Measurements from ENCODE around the gene OR4D1.
A peak's percentile ranks its signal among the peaks of the same experiment; 100 is the strongest.

OR4D1 gene

GRCh38 chr17:58153671-58154070, 5.5 kb downstream of the OR4D1 start:
- no peak for DNase-seq (ENCODE audit: low read depth, low spot score)

DNA sequence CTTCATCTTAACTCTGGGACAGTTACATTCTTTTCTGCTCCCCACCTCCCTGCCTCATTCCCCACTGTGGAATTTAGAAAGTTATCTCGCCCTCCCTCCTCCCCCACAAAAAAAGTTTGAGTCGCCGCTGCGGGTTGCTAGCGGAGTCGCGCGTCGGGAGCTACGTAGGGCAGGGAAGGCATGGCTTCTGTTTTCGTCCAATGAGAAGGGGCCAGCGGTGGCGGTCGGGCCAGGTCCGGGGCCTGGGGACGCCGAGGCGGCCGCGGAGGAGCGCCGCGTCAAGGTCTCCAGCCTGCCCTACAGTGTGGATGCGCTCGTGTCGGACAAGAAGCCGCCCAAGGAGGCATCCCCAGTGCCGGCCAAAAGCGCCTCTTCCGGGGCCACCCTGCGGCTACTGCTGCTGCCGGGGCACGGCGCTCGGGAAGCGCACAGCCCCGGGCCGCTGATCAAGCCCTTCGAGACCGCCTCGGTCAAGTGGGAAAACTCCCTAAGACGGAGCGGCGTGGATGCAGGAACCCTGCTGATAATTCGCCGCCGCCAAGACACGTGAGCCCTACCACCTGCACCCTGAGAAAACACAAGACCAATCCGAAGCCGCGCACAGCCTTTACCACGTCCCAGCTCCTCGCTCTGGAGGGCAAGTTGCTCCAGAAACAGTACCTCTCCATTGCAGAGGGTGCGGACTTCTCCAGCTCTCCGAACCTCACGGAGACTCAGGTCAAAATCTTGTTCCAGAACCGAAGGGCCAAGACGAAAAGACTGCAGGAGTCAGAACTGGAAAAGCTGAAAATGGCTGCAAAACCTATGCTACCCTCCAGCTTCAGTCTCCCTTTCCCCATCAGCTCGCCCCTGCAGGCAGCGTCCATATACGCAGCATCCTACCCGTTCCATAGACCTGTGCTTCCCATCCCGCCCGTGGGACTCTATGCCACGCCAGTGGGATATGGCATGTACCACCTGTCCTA, 8.9 kb downstream of the OR4D1 start:
- peak; percentile 18 for DNase-seq (ENCODE audit: low read depth, low spot score)

DNA sequence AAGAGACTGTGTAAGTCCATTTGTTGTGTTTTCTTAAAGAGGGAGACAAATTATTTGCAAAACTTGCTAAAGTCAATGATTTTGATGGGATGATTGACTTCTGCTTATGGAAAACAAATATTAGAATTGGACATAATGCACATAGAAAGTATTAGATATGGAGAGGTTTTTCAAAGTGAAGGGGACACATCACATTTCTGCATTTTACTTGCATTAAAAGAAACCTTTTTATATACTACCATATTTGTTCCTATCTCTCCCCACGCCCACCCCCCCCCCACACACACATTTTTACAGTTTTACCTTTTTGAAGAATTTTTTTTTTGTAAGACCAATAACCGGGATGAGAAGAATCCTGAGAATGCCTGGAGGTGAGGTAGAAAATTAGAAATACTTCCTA, 10.0 kb downstream of the OR4D1 start:
- DNase-seq (ENCODE audit: low read depth, low spot score) = no peak

- no peak for DNase-seq (ENCODE audit: low read depth, low spot score)
Observed at GRCh38 chr17:58161566-58161965, 13.4 kb downstream of the OR4D1 start.

- DNase-seq (ENCODE audit: low read depth, low spot score) = no peak
Observed at GRCh38 chr17:58165981-58166380, 17.8 kb downstream of the OR4D1 start.

- DNase-seq (ENCODE audit: low read depth, low spot score) = no peak
Observed at GRCh38 chr17:58166682-58167081, 18.5 kb downstream of the OR4D1 start, which contains the start of gene OR4D2. TSS of gene OR4D2 (plus strand) at chr17:58166982. CDS start at chr17:58169656, 2,674 bp downstream.

DNA sequence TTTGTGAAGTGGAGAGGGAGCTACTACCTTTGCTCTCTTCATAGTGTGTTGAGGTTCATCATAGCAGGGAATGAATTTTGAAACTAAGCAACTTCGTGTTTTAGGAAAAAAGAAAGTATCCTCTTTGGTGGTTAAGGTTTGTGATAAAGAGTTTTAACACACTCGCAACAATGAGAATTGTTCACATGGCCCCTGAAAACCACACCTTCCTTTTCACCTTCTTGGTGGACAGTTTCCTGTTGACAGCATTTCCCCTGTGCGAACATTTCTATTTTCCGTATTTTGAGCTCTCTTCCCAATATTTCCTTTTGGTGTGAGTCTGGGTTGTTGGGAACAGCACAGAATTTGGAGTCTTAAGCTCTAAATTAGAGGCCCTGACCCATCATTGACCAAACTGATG, 22.4 kb downstream of the OR4D1 start:
- DNase-seq (ENCODE audit: low read depth, low spot score) = no peak

DNA sequence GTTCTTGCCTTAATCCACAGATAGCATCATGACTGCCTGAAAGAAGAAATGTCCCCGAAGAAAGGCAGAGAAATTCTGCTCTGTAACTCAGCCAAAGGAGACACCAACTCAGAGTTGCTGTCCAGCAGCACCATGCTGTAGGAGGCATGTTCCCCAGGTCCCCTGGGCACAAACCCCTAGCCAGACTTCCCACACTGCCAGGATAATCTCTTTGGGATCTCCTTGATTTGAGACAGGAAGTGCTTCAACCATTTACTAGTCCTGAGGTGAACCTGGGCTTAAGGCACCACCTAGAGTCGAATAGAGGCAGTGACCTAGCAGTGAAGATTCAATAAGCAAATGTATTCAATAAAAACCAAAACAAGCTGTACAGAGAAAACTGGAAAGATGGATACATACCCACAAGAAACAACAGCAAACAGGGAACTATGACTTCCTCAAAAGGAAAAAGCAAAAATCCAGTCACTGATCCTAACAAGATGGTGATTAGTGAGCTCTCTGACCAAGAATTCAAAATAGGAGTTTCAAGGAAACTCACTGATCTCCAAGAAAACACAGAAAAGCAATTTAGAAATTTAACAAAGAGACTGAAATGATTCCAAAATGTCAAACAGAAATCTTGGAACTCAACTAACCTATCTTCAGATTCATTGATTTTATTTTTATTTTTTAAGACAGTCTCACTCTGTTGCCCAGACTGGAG, 24.3 kb downstream of the OR4D1 start:
- DNase-seq (ENCODE audit: low read depth, low spot score) = peak; percentile 17

GRCh38 chr17:58174871-58175270, 26.7 kb downstream of the OR4D1 start:
- DNase-seq (ENCODE audit: low read depth, low spot score) = no peak

- DNase-seq (ENCODE audit: low read depth, low spot score) = no peak
Observed at GRCh38 chr17:58176200-58176599, 28.0 kb downstream of the OR4D1 start.

DNA sequence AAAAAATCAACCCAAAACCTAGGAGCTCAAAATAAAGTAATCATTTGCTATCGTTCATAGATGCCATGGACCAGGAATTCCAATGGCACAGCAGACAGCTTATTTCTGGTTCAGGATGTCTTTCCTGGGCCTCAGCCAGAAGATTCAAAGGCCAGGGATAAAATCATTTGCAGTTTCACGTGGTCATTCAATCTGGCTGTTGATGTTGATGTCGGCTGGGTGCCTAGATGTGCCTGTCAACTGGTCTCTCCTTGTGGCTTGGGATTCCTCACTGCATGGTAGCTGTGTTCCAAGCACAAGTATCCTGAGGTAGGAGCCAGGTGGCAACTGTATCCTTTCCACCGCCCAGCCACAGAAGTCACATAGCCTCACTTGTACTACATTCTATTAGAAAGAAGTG, 33.6 kb downstream of the OR4D1 start:
- DNase-seq (ENCODE audit: low read depth, low spot score) = no peak

DNA sequence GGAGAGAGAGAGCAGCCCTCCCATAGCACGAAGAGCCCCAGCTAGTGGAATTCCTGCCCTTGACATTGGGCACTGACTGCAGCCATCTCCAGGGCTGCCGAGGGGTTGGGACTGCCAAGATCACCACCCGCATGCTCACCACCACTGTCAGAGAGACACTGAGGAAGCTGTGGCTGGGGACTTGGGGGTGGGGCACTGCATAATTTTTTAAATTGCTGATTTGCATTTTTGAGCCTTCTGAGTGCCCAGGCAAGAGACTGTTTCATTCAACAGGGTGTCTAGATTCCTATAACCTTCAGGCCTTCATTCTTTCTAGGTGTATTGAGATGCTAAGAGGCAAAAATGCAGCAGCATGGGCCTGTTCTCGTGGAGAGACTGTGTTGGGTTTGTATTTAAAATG, 35.3 kb downstream of the OR4D1 start:
- no peak for DNase-seq (ENCODE audit: low read depth, low spot score)

- no peak for DNase-seq (ENCODE audit: low read depth, low spot score)
Observed at GRCh38 chr17:58184308-58184985, 36.3 kb downstream of the OR4D1 start.

DNA sequence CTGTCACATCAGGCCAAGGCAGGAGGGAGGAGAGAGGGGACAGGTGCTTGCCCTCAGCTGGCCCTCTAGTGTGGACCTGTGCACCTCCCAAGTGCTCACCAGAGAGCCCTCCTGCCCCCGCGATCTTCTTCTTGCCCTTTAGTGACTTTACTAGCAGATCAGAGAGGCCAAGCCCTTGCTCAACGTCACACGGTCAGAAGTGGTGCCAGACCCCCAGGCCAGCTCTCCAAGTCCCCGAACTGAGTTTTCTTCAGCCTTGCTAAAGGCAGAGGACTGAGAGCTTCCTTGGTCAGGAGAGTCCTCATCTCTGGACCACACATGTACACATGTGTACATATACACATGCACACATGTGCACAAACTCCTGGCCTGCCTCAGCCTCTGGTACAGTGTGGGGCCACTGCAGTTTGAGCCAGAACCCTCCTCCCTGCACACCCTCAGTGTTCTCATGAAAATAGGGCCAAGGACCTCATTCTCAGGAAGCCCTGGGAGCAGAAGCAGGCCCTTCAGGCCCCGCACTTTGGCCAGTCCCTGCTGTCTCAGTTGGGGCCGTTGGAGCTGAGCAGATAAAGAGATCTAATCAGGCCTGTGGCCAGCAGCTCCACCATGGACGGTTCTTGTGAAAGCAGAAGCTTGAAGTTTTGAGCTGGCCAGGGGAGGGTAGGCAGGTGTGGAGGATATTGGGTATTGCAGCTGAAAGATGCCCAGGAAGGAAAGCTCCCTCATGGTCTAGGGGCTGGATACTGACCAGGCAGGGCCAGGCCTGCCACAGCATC, 37.0 kb downstream of the OR4D1 start:
- DNase-seq (ENCODE audit: low read depth, low spot score) = no peak

DNA sequence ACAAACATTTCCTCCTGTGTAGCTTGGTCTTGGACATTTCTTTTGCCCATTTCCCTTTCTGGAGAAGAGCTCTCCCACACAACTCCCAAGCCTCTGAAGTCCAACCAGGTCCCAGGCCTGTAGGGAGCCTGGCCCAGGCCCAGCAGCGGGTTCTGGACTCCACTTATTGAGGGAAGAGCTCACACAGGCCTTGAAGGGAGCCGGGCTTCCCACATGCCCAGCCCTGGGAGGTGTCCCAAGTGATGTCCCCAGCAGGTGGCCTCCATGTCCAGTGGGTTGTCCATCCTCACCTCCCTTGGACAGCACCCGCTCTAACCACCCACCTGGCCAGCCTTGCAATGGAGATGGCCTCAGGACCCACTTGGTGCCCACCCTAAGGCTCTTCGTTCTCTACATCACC, 38.4 kb downstream of the OR4D1 start:
- DNase-seq (ENCODE audit: low read depth, low spot score) = no peak

GRCh38 chr17:58187063-58187462, 38.9 kb downstream of the OR4D1 start:
- DNase-seq (ENCODE audit: low read depth, low spot score) = no peak

- DNase-seq (ENCODE audit: low read depth, low spot score) = no peak
Observed at GRCh38 chr17:58187675-58188074, 39.5 kb downstream of the OR4D1 start.

- no peak for DNase-seq (ENCODE audit: low read depth, low spot score)
Observed at GRCh38 chr17:58189436-58190146, 41.4 kb downstream of the OR4D1 start.

DNA sequence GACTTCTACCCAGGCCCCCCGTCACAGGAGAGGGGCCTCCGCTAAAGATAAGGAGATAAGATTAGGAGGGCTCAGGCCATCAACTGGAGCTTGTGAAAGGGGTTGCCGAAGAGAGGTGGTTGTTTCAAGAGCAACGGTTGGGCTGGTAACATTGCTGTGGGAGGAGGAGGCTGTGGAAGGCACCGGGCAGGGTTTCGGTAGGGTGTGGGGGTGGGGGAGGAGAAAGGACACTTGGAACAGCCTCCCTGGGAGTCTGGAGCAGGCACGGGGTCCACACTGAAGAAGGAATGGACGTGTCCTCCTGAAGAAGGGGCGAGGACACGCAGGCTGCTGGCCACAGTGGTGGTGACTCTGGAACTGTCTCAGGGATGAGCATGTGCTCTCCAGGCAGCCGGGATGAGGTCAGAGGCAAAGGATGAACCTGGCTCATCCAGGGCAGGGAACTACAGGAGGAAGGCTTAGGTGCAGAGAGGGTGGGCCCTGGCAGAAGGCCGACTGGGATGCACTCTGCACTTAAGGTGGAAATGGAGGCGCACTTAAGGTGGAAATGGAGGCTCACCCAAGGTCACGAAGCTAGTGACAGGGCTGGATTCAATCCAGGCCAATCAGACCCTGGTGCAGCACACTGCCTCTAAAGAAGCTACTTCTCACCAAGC, 43.2 kb downstream of the OR4D1 start:
- no peak for DNase-seq (ENCODE audit: low read depth, low spot score)

- no peak for DNase-seq (ENCODE audit: low read depth, low spot score)
Observed at GRCh38 chr17:58192612-58193011, 44.4 kb downstream of the OR4D1 start, which contains the start of gene EPX. TSS of gene EPX (plus strand) at chr17:58192726. CDS start at chr17:58192847, 121 bp downstream.
